K562 (cell line): ENCODE data around the gene IGLL1.
"Not testable (repeated sequence)": the region's sequence is repeated elsewhere in the genome, so short reads cannot be mapped to it uniquely, and the experiment has no call there.

ENCODE experiments used
- ATF1 ChIP-seq, 2 experiments: fragments of 450-650 bp in 1 of 2; IDR thresholded peaks; 2 replicates each; pipeline ENCODE4 v1.6.1; 2016; ENCODE audit warnings: missing compliant biosample characterization in 1 of 2, missing genetic modification characterization in 1 of 2
- CHAMP1 ChIP-seq: fragments of 450-650 bp; IDR thresholded peaks from 2 replicates; pipeline ENCODE4 v1.6.1; 2016; ENCODE audit warnings: mild to moderate bottlenecking
- CHD4 ChIP-seq: fragments of 200-600 bp; sonication (generic); IDR thresholded peaks from 3 replicates; pipeline ENCODE4 v1.6.1; 2012; ENCODE audit warnings: low read depth, mild to moderate bottlenecking, mixed read lengths, low read length, inconsistent platforms; ENCODE audit not compliant: insufficient read depth, insufficient replicate concordance, poor library complexity, severe bottlenecking
- CTCF ChIP-seq, 3 experiments: IDR thresholded peaks in 2 of 3; conservative IDR thresholded peaks in 1 of 3; 2 replicates each; pipeline ENCODE4 v1.5.1; 2011 to 2012; ENCODE audit warnings: low read length in 3 of 3, mild to moderate bottlenecking in 3 of 3, control low read depth in 2 of 3, improper control_type of control experiment in 1 of 3, inconsistent platforms in 1 of 3, low read depth in 1 of 3, mixed read lengths in 1 of 3, moderate library complexity in 1 of 3; ENCODE audit not compliant: insufficient read depth in 2 of 3
- POLR2A ChIP-seq: fragments of 450-650 bp; conservative IDR thresholded peaks from 2 replicates; pipeline ENCODE4 v1.6.1; 2016
- RBM39 ChIP-seq: fragments of 200-400 bp; formaldehyde crosslinking; optimal IDR thresholded peaks from 2 replicates; pipeline ENCODE3; 2018; ENCODE audit warnings: low read depth, low read length
- RFX7 ChIP-seq: fragments of 250-450 bp; sonication (Bioruptor Pico); IDR thresholded peaks from 2 replicates; pipeline ENCODE4 v1.5.1; 2021; ENCODE audit warnings: mild to moderate bottlenecking
- ZFP36 ChIP-seq: fragments of 150-350 bp; IDR thresholded peaks from 2 replicates; pipeline ENCODE4 v1.6.1; 2018; ENCODE audit warnings: low read length, low read depth; ENCODE audit not compliant: partially characterized antibody
- ZNF77 ChIP-seq: fragments of 250-450 bp; sonication (Bioruptor Pico); IDR thresholded peaks from 2 replicates; pipeline ENCODE4 v1.5.0; 2020

- not testable (repeated sequence) for TF ChIP-seq CHD4; RFX7; POLR2A; RBM39; ZNF77; ZFP36; CTCF (IDR thresholded peaks at IDR 0.05 in 2 of 3, conservative IDR thresholded peaks at IDR 0.05 in 1 of 3; ENCODE audit: insufficient read depth in 2 of 3, low read depth in 1 of 3, low read length in 3 of 3); CHAMP1; ATF1 (CRISPR knock-in tag; IDR thresholded peaks at IDR 0.05); ATF1 (tag; IDR thresholded peaks at IDR 0.05)
These were observed 41.8 kb upstream of the IGLL1 start for GRCh38 chr22:23621916-23622315.
